Measurements from ENCODE around the gene TACC2.

Gene TACC2

DNA sequence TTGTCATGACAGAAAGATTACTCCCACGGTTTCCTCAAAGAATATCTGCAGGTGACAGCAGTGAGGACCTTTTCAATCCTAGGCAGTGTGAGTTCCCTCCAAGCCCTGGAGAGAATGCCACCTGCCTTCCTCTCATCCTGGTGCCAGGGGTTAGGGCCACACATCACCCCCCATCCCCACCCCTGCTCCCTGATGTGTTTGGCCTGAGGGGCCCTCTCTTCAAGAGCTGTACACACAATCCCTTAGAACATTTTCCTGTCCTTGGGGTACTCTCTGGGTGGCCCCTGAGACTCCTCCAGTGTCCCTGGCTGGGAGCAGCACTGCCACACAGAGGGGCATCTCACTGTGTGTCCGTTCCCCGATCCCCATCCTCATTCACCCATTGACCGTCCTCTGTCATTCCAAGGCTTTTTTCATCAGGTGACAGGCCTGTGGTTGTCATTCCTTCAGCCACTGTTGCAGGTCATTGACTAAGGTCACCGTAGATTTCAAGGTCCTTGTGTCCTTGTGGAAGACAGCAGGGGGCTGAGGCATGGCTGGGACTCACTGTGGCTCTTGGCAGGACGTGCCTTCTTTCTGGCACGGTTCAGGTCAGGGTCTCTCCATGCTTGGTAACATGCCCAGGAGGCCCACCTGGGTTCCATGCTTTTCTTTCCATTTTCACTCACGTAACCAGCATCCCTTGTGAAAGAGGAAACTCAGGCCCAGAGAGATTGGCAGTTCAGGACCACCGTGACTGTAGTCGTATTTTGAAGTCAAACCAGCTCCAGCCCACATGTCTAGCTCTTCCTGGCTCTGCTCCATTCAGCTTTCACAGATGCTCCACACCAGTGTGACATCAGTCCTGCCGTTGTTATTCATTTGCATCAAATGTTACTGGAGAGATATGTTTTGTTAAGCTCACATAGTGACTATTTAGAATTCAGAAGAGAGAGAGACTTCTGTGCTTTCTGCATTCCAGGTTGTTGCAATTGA, 255.3 kb downstream of the TACC2 start:
- TF ChIP-seq, protein P1, sequence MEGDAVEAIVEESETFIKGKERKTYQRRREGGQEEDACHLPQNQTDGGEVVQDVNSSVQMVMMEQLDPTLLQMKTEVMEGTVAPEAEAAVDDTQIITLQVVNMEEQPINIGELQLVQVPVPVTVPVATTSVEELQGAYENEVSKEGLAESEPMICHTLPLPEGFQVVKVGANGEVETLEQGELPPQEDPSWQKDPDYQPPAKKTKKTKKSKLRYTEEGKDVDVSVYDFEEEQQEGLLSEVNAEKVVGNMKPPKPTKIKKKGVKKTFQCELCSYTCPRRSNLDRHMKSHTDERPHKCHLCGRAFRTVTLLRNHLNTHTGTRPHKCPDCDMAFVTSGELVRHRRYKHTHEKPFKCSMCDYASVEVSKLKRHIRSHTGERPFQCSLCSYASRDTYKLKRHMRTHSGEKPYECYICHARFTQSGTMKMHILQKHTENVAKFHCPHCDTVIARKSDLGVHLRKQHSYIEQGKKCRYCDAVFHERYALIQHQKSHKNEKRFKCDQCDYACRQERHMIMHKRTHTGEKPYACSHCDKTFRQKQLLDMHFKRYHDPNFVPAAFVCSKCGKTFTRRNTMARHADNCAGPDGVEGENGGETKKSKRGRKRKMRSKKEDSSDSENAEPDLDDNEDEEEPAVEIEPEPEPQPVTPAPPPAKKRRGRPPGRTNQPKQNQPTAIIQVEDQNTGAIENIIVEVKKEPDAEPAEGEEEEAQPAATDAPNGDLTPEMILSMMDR (IDR thresholded peaks at IDR 0.05; ENCODE audit: low read depth, low read length) = no peak

DNA sequence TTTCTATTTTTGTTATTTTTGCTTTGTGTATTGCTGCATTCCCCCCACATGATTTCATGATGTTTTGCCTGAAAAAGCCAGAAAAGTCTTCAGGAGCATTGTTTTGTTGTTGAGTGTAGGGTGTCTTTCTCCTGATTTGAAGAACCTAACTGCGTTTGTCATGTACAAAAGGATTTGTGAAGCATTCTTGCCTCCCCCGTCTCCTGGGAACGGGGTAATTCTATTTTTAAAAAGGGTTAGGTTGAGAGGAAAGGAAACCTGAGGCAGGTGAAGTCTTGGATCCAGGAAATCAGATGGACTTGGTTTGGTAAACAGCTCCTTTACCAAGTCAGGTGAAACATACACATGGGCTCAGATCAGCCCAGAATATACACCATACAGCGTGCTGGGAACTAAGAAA, 256.2 kb downstream of the TACC2 start:
- no peak for DNase-seq
- peaks cover 10% of the 10 kb centered on the region for H3K36me3 ChIP-seq

More for the DNA sequence above, 255.3 kb downstream of the TACC2 start:
- peaks cover 14% of the 10 kb centered on the region for H3K36me3 ChIP-seq
- no peaks in the 10 kb centered on the region for H3K9me3 ChIP-seq
- DNase-seq = no peak
- no peaks in the 10 kb centered on the region for H3K27me3 ChIP-seq
- H3K4me1 ChIP-seq = no peaks in the 10 kb centered on the region
- no peak overlapping the region for H3K4me3 ChIP-seq (ENCODE audit: low read depth, low read length)

DNA sequence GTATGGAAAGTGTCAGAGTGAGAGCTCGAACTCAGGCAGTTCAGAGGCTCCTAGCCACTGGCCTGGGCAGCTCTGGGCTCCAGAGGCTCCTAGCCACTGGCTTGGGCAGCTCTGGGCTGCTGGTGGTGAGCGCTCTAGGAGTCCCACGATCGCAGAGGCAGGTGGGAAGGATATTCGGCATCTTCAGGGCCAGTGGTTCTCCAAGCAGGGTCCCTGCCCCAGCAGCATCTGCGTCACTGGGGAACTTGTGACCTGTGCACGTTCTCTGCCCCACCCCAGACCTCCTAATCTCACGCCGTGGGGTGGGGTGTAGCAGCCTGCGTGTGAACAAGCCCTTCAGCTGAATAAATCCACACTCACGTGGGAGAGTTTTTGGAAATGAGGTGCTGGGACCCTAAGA, 256.9 kb downstream of the TACC2 start:
- H3K4me3 ChIP-seq (ENCODE audit: low read depth, low read length) = no peak overlapping the region
- no peaks in the 10 kb centered on the region for H3K9me3 ChIP-seq
- no peaks in the 10 kb centered on the region for H3K4me1 ChIP-seq
- peaks cover 4% of the 10 kb centered on the region for H3K36me3 ChIP-seq
- no peaks in the 10 kb centered on the region for H3K27me3 ChIP-seq
- no peak for DNase-seq
- TF ChIP-seq, protein P1 (IDR thresholded peaks at IDR 0.05; ENCODE audit: low read depth, low read length) = no peak

More for the DNA sequence above, 256.2 kb downstream of the TACC2 start:
- Histone ChIP-seq H3K4me1 (no peaks in the 10 kb centered on the region), H3K4me3 (ENCODE audit: low read depth, low read length) (no peak overlapping the region), H3K27me3 (no peaks in the 10 kb centered on the region), H3K9me3 (no peaks in the 10 kb centered on the region)
- TF ChIP-seq, protein P1 (IDR thresholded peaks at IDR 0.05; ENCODE audit: low read depth, low read length) = no peak

GRCh38 chr10:122246830-122247520, 258.0 kb downstream of the TACC2 start:
- H3K36me3 ChIP-seq = no peaks in the 10 kb centered on the region; the same call in none of the 2 replicates

DNA sequence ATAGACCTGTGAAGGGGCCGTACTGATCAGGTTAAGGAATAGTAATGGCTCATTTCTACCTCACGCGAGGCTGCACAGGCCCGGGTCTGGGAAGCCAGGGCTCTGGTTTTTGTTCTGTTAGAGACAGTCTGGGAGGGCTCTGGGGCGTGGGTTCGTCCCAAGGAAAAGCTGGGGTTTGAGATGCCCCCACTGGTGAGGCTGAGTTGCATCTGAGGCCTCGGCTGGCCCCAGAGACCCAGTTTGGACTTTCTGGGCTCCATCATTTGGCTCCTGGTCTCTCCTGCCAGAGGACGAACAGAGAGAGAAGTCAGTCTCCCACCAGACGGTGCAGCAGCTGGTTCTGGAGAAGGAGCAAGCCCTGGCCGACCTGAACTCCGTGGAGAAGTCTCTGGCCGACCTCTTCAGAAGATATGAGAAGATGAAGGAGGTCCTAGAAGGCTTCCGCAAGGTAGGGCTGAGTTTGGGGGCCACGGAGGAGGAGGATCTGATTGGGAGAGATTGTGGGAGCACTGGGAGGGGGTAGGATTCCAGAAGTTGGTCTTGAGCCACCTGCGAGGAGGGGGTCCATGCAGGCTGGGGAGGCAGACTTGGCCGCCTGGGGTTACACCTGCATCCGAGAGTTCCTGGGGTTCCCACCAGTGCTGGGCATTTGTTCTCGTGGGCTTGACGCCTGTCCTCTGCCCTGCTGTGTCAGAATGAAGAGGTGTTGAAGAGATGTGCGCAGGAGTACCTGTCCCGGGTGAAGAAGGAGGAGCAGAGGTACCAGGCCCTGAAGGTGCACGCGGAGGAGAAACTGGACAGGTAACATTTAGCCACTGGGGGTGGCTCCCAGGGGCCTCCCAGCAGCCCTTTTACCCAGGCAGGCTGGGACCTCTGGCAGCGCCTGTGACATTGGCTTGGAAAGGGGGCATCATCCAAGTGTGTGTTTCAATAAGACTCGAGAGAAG, 259.7 kb downstream of the TACC2 start:
- no peak for DNase-seq
- TF ChIP-seq, protein P1 (IDR thresholded peaks at IDR 0.05; ENCODE audit: low read depth, low read length) = no peak
- H3K36me3 ChIP-seq = no peaks in the 10 kb centered on the region; the same call in none of the 2 replicates
- no peaks in the 10 kb centered on the region for H3K9me3 ChIP-seq
- H3K4me1 ChIP-seq = no peaks in the 10 kb centered on the region
- no peaks in the 10 kb centered on the region for H3K27me3 ChIP-seq
- no peak overlapping the region for H3K4me3 ChIP-seq (ENCODE audit: low read depth, low read length)

More at GRCh38 chr10:122246830-122247520, 258.0 kb downstream of the TACC2 start:
- TF ChIP-seq, protein P1 (IDR thresholded peaks at IDR 0.05; ENCODE audit: low read depth, low read length) = no peak
- no peaks in the 10 kb centered on the region for H3K9me3 ChIP-seq
- no peak overlapping the region for H3K4me3 ChIP-seq (ENCODE audit: low read depth, low read length)
- DNase-seq = no peak
- H3K4me1 ChIP-seq = no peaks in the 10 kb centered on the region
- no peaks in the 10 kb centered on the region for H3K27me3 ChIP-seq

Measured in BE2C (cell line).